CD14-positive monocyte (primary cell): Measurements from ENCODE around the gene WWOX. TPM values are rescaled to one million over a fixed set of nuclear protein-coding genes. Genes with fewer than 3 reads are reported as not detected.

ENCODE experiments used
- DNase-seq, 3 donors: peaks; one replicate each; pipeline ENCODE4 v3.0.0-alpha.2; 2011 to 2022
- H2AFZ ChIP-seq: 2 replicates; pipeline ENCODE4 v1.6.0; 2012; ENCODE audit warnings: mild to moderate bottlenecking, low read depth, low read length, inconsistent platforms; ENCODE audit not compliant: insufficient read depth, poor library complexity, severe bottlenecking
- H3K27ac ChIP-seq, 2 donors: 1 replicate in 1 of 2; 2 replicates in 1 of 2; pipeline ENCODE4 v1.5.1; 2012 to 2013; ENCODE audit warnings: low read length in 2 of 2, control low read depth in 1 of 2, inconsistent platforms in 1 of 2, low read depth in 1 of 2, mild to moderate bottlenecking in 1 of 2
- H3K27me3 ChIP-seq, 2 donors: one replicate each; pipeline versions ENCODE4 v1.6.0 to v1.6.1; 2011 to 2013; ENCODE audit warnings: low read length in 2 of 2; ENCODE audit not compliant: control insufficient read depth in 2 of 2, insufficient read depth in 2 of 2
- H3K36me3 ChIP-seq, 2 donors: replicated peaks in 1 of 2; 1 replicate in 1 of 2; 2 replicates in 1 of 2; pipeline versions ENCODE4 v1.5.1 to v1.6.1; 2012 to 2013; ENCODE audit warnings: low read length in 2 of 2, control low read depth in 1 of 2, inconsistent platforms in 1 of 2, mild to moderate bottlenecking in 1 of 2; ENCODE audit not compliant: insufficient read depth in 2 of 2, control insufficient read depth in 1 of 2
- H3K4me1 ChIP-seq, 2 donors: 1 replicate in 1 of 2; 2 replicates in 1 of 2; pipeline versions ENCODE4 v1.5.1 to v1.6.1; 2012 to 2013; ENCODE audit warnings: low read length in 2 of 2, control low read depth in 1 of 2, inconsistent platforms in 1 of 2, mild to moderate bottlenecking in 1 of 2, moderate library complexity in 1 of 2; ENCODE audit not compliant: insufficient read depth in 2 of 2, control insufficient read depth in 1 of 2
- H3K4me2 ChIP-seq: replicated peaks from 2 replicates; pipeline ENCODE3; 2012; ENCODE audit warnings: low read length, moderate library complexity, mild to moderate bottlenecking; ENCODE audit not compliant: poor library complexity, severe bottlenecking; ENCODE audit errors: extremely low read depth
- H3K4me3 ChIP-seq, 3 experiments: fragments of 200-600 bp in 1 of 3; sonication (generic) in 1 of 3; replicated peaks in 1 of 3; 1 replicate in 2 of 3; 2 replicates in 1 of 3; pipeline ENCODE4 v1.5.1; 2011 to 2013; ENCODE audit warnings: low read length in 3 of 3, mild to moderate bottlenecking in 3 of 3, control low read depth in 2 of 3, low read depth in 2 of 3, inconsistent platforms in 1 of 3, moderate library complexity in 1 of 3
- H3K79me2 ChIP-seq: 2 replicates; pipeline ENCODE4 v1.6.0; 2012; ENCODE audit warnings: mild to moderate bottlenecking, control low read depth, inconsistent platforms, low read length, moderate library complexity; ENCODE audit not compliant: insufficient read depth
- H3K9ac ChIP-seq: 2 replicates; pipeline ENCODE4 v1.6.0; 2017; ENCODE audit warnings: low read length, mild to moderate bottlenecking; ENCODE audit not compliant: insufficient read depth, poor library complexity, severe bottlenecking
- H3K9me3 ChIP-seq, 2 donors: replicated peaks in 1 of 2; 1 replicate in 1 of 2; 2 replicates in 1 of 2; pipeline versions ENCODE4 v1.5.1 to v1.6.1; 2012 to 2013; ENCODE audit warnings: low read length in 2 of 2, control low read depth in 1 of 2; ENCODE audit not compliant: control insufficient read depth in 1 of 2, insufficient read depth in 1 of 2
- H4K20me1 ChIP-seq: 2 replicates; pipeline ENCODE4 v1.6.0; 2012; ENCODE audit warnings: mild to moderate bottlenecking, low read length, control low read depth, moderate library complexity; ENCODE audit not compliant: insufficient read depth
- H3K27ac Mint-ChIP-seq, 7 donors: one replicate each; pipeline ENCODE4 v1.8.0; 2020; ENCODE audit warnings: mild to moderate bottlenecking in 7 of 7, mixed read lengths in 7 of 7, moderate library complexity in 6 of 7, inconsistent platforms in 2 of 7
- H3K27me3 Mint-ChIP-seq, 3 donors: one replicate each; pipeline ENCODE4 v1.8.0; 2021 to 2022; ENCODE audit warnings: low read depth in 3 of 3, mild to moderate bottlenecking in 3 of 3, mixed read lengths in 3 of 3, moderate library complexity in 3 of 3, inconsistent platforms in 1 of 3
- H3K36me3 Mint-ChIP-seq, 2 donors: one replicate each; pipeline ENCODE4 v1.8.0; 2020; ENCODE audit warnings: mixed read lengths in 2 of 2, inconsistent platforms in 1 of 2, mild to moderate bottlenecking in 1 of 2
- H3K4me1 Mint-ChIP-seq: one replicate; pipeline ENCODE4 v1.8.0; 2020; ENCODE audit warnings: mild to moderate bottlenecking, mixed read lengths
- H3K4me3 Mint-ChIP-seq, 2 donors: one replicate each; pipeline ENCODE4 v1.8.0; 2020; ENCODE audit warnings: mild to moderate bottlenecking in 2 of 2, mixed read lengths in 2 of 2, moderate library complexity in 1 of 2
- H3K9me3 Mint-ChIP-seq, 7 donors: one replicate each; pipeline ENCODE4 v1.8.0; 2020 to 2022; ENCODE audit warnings: mixed read lengths in 7 of 7, mild to moderate bottlenecking in 6 of 7, moderate library complexity in 6 of 7, inconsistent platforms in 2 of 7
- WGBS: methylation state at CpG from one replicate; pipeline ENCODE4 v1.1.5; 2013; ENCODE audit warnings: missing lambda C conversion rate; ENCODE audit not compliant: insufficient coverage; 5-methylcytosine and 5-hydroxymethylcytosine counted together
- intact Hi-C, 2 donors: fragments of 100-400 bp; cut with micrococcal nuclease; formaldehyde crosslinking; loops; one replicate each; pipeline versions ENCODE4 v1.15.0 to v1.15.1; 2023
- polyA plus RNA-seq, 3 donors: library from polyadenylated mRNA; depleted of rRNA in 1 of 3; unstranded in 2 of 3; stranded (reverse) in 1 of 3; fragments of 300-500 nt in 2 of 3; fragments of >200 nt in 1 of 3; fragmentation: Illumina TruSeq in 2 of 3; gene quantifications; 1 replicate in 2 of 3; 2 replicates in 1 of 3; pipeline ENCODE4 v1.2.3, GENCODE V29; 2012 to 2021
- TF ChIP-seq, protein P1 (sequence below): fragments of 200-600 bp; IDR thresholded peaks from one replicate; pipeline ENCODE4 v1.8.0; 2022; ENCODE audit warnings: antibody characterized with exemption, mild to moderate bottlenecking

Gene WWOX
- polyA plus RNA-seq, 3 donors: 4.0 to 7.0 (median 6.3) TPM

DNA sequence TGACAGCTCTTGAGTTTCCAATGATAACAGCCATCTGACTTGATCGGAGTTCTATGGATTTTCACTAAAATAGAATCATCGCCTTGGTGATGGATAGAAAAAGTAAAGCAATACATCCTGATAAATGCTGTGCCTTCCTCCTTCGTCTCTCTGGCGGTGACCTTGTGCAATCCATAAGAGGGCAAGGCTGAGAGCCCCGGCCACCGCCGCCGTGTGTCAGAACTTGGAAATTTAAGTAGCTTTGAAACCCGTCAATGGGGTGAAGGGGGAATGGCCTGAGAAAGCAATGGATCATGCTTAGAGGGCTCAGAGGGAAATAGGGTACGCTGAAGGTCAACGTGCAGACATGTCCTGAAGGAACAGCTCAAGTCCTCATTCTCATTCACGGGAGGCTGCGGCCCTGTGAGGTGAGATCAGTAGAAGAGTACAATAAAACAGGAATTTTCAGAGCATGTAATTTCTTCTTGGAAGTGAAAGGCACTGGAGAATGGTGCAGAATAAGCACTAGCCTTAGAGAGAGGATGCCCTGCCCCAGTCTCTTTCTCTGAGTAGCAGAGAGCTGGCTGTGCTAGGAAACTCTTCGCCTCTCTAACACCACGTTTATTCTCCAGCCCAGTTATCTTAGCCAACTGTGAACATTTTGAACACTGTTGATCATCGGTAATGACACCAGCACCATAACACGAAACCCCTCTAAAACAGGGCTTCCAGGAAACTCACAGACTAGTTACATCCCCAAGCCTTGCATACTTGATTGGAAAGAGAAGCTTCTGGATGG is 573.5 kb downstream of the WWOX start:
- Mint-ChIP-seq H3K4me1 (no peaks in the 10 kb centered on the region), H3K27me3 (no peaks in the 10 kb centered on the region), H3K4me3 (no peak overlapping the region), H3K9me3 (peaks cover 0 to 4% (median 0%) of the 10 kb centered on the region in 7 donors), H3K36me3 (no peaks in the 10 kb centered on the region), H3K27ac (no peak overlapping the region)
- Histone ChIP-seq H3K27ac (no peak overlapping the region), H3K4me2 (no peak overlapping the region), H3K4me3 (no peak overlapping the region), H4K20me1 (no peaks in the 10 kb centered on the region), H2AFZ (no peak overlapping the region), H3K79me2 (no peaks in the 10 kb centered on the region), H3K4me1 (no peaks in the 10 kb centered on the region), H3K9me3 (no peaks in the 10 kb centered on the region), H3K9ac (no peak overlapping the region), H3K27me3 (no peaks in the 10 kb centered on the region), H3K36me3 (no peaks in the 10 kb centered on the region)
- WGBS: 97% methylated on average over 12 of the region's 17 CpGs
- intact Hi-C loops: no loop called here
- no peak for DNase-seq
- TF ChIP-seq, protein P1, sequence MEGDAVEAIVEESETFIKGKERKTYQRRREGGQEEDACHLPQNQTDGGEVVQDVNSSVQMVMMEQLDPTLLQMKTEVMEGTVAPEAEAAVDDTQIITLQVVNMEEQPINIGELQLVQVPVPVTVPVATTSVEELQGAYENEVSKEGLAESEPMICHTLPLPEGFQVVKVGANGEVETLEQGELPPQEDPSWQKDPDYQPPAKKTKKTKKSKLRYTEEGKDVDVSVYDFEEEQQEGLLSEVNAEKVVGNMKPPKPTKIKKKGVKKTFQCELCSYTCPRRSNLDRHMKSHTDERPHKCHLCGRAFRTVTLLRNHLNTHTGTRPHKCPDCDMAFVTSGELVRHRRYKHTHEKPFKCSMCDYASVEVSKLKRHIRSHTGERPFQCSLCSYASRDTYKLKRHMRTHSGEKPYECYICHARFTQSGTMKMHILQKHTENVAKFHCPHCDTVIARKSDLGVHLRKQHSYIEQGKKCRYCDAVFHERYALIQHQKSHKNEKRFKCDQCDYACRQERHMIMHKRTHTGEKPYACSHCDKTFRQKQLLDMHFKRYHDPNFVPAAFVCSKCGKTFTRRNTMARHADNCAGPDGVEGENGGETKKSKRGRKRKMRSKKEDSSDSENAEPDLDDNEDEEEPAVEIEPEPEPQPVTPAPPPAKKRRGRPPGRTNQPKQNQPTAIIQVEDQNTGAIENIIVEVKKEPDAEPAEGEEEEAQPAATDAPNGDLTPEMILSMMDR: no peak

GRCh38 chr16:78673884-78674283 is 574.4 kb downstream of the WWOX start:
- Histone ChIP-seq H3K4me3 (no peak overlapping the region), H3K9ac (no peak overlapping the region), H3K27me3 (no peaks in the 10 kb centered on the region), H3K36me3 (no peaks in the 10 kb centered on the region), H3K9me3 (no peaks in the 10 kb centered on the region), H3K79me2 (no peaks in the 10 kb centered on the region), H3K4me2 (no peak overlapping the region), H3K4me1 (no peaks in the 10 kb centered on the region), H4K20me1 (no peaks in the 10 kb centered on the region), H3K27ac (no peak overlapping the region), H2AFZ (no peak overlapping the region)
- Mint-ChIP-seq H3K27me3 (peaks cover 0 to 2% (median 0%) of the 10 kb centered on the region in 3 donors), H3K9me3 (peaks cover 0 to 4% (median 0%) of the 10 kb centered on the region in 7 donors), H3K27ac (no peak overlapping the region), H3K36me3 (no peaks in the 10 kb centered on the region), H3K4me3 (peak overlapping the region in 1 of 2 donors; percentile 4), H3K4me1 (no peaks in the 10 kb centered on the region)
- TF ChIP-seq, protein P1: no peak
- intact Hi-C loops: no loop called here
- WGBS: 100% methylated on average over 1 of the region's 5 CpGs
- DNase-seq: no peak
